GM08714 (cell line): Measurements from ENCODE around the gene NTMT1.
A peak's percentile ranks its signal among the peaks of the same experiment; 100 is the strongest.

Experiments used
- H3K4me3 ChIP-seq: fragments of 200-500 bp; sonication (Bioruptor generic); 2 replicates; pipeline ENCODE4 v1.5.1; 2014; ENCODE audit warnings: mild to moderate bottlenecking, low read length, inconsistent platforms
- ZNF274 ChIP-seq: IDR thresholded peaks from 2 replicates; pipeline ENCODE4 v1.6.1; 2012; ENCODE audit warnings: mild to moderate bottlenecking, low read depth, low read length

NTMT1 gene

DNA sequence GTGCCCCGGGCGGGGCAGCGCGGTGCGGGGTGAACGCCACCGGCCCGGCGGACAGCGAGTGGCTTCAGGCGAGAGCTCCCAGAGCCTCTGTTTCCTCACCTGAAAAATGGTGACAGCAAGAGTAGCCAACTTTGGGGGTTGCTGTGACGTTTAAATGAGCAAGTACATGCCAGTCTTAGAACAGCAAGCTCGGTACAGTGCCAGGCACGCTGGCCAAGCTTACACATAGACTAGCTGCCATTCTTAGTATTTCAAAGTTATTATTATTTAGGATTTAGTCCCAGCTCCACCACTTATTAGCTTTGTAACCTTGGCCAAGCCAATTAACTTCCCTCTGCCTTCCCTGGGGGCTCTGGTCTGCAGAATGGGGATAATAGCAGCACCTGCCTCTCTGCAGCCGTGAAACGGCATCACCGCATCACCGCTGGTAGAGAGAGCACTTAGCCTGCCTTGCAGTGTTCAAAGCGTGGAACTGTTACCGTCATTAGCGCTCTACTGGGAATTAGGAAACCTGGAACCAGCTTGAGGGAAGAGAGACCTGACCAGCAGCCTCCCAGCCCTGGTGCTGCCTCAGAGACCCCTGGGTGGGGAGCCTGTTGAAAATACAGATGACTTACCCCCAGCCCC is 5.2 kb upstream of the NTMT1 start, which contains the start of gene C9orf50:
TSS of gene C9orf50 (minus strand) at position 433 of the 627 bp plus-strand sequence. CDS start 527 bp downstream, outside the sequence.
- H3K4me3 ChIP-seq, result peak within 1 kb of the TSS; percentile 10; the same call in 1 of the 2 replicates

DNA sequence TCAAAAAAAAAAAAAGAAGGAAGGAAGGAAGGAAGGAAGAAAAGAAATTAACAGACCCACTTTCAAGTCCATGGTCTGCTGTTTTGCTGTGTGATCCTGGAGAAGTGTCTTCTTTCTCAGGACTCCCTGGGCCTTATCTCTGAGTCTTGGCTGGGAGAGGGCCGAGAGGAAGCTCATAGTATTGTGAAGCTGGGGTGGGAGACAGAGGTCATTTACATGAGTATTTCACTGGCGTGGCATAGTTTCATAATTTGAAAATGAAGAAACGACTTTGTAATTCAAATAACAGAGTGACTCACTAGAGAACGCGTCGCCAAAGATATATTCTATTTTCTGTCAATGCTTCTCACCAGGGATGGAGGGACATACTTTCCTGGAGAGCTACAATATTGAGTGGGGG is 2.6 kb upstream of the NTMT1 start:
- TF ChIP-seq ZNF274, result no peak
- no peak overlapping the region for H3K4me3 ChIP-seq

More for the DNA sequence above, 5.2 kb upstream of the NTMT1 start, which contains the start of gene C9orf50:
- no peak for TF ChIP-seq ZNF274

DNA sequence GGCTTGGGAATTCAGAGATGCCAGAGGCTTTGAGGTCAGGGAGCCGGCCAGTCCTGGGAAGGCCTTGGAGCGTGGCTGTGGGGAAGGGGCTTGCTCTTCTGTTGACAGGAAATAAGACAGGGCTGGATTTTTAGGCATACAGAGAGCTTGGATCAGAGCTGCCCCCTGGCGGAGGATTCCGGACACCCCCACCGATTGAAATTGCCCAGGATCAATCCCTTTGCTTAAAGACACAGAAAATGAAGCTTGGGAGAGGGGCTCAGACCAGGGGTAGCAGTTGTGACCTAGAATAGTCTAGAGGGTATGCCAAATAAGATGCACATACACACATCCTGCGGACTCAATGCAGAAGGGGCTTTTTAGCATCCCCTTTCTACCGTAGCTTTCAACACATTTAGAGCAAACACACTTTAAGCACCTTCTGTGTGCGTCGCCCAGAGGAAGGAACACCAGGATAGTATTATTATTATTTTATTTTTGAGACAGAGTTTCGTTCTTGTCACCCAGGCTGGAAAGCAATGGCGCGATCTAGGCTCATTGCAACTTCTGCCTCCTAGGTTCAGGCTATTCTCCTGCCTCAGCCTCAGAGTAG is 1.7 kb upstream of the NTMT1 start:
- no peak overlapping the region for H3K4me3 ChIP-seq
- TF ChIP-seq ZNF274, result no peak

DNA sequence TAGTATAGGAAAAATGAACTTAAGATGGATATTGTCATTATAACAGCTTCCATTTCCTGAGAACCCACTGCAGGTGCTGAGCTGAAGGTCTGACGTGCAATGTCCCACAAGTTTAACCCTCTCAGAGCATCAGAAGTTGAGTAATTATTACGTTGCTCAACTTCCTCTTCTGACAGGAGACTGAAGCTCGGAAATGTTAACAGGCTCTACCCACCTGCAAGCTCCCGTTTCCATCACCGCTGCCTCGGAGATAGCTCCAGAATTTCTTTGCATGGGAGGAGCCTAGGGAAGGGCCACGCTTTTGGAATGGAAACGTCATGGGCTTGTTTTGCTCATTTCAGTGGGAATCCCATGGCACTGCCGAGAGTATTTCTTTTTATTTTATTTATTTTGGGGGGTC is 1.0 kb upstream of the NTMT1 start:
- H3K4me3 ChIP-seq, result peak overlapping the region; percentile 69; the same call in 1 of the 2 replicates
- no peak for TF ChIP-seq ZNF274

DNA sequence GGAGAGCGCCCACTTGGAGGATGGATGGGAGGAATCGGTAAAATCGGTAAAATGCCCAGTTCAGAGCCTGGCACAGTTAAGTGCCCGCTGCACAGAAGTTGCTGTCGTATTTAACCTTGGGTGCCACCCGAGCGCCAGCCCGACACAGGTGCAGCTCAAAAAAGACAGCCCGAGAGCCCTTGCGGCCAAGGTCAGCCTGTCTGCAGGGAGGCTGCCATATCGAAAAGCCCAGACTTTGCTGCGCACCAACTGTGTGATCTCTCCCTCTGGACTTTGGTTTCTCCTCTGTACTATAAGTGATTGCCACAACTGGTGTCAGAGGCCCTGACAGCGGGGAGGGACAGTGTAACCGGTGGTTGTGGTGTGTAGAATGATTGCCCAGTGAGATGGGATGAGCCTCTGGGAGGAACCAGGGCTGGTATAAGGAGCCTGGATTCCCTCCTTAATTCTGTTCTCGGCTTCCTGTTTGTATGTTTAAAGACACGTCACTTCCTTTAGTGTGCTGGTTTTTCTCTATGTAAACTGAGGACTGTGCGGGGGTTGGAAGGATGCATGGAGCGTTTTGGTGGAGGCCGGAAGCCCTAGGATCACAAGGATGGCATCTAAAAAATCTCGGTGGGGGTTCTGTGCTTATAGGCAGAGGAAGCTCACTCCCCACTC is 792 bp downstream of the NTMT1 start:
- TF ChIP-seq ZNF274, result no peak
- peak overlapping the region; percentile 69 for H3K4me3 ChIP-seq

DNA sequence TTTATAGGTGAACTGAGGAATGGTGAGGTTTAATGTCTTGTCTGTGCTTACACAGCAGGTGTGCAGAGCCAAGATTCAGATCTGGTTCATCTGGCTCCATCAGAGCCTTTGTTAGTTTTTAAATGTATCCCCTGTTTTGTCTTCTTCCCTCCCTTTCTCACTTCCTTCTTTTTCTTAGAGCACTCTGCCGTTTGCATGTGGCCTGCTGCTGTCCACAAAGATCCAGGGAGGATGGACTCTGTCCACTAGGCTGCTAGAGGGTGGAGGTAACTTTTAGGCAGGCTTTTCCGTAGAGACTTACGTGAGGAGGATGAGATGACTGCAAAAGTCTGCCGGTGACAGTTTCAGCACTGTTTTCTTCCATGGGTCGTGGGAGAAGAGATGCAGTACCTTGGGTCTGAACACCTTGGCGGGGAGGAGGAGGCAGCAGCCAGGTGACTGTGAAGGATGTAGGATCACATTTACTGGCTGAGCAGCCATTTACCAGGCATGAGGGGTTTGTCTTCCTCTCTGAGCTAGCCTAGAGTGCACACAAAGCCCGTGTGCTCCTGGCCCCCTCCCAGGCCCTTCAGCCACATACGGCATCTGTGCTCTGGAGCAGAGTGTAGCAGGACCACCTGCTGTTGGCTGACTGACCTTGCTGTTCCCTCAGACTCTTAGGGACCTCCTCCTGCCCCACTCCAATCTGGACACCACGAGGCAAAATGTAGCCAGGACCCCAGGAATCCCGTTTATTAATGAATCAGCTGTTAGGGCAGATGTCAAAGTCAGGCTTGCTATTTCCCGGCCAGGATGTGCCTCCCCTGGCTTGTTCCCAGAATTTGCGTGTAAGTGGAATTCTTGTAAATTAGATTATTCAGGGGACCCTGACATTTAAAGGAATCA is 1.8 kb downstream of the NTMT1 start:
- peak overlapping the region; percentile 69 for H3K4me3 ChIP-seq
- TF ChIP-seq ZNF274, result no peak

DNA sequence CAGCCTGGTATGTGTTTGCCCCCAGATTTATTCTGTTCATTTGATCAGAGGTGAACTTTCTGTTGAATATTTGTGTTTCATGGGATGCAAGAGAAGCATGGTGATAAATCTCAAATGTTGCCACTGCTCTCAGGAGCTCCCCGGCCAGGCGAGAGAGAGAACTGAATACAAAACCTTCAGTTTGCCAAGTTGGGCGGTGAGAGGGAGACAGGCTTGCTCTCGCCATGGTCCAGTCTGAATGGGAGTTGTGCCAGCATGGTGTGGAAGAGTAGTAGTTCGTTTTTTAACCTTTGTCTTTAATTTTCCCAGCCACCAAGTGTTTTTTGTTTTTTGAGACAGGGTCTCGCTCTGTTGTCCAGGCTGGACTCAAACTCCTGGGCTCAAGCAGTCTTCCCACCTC is 2.7 kb downstream of the NTMT1 start:
- no peak overlapping the region for H3K4me3 ChIP-seq

DNA sequence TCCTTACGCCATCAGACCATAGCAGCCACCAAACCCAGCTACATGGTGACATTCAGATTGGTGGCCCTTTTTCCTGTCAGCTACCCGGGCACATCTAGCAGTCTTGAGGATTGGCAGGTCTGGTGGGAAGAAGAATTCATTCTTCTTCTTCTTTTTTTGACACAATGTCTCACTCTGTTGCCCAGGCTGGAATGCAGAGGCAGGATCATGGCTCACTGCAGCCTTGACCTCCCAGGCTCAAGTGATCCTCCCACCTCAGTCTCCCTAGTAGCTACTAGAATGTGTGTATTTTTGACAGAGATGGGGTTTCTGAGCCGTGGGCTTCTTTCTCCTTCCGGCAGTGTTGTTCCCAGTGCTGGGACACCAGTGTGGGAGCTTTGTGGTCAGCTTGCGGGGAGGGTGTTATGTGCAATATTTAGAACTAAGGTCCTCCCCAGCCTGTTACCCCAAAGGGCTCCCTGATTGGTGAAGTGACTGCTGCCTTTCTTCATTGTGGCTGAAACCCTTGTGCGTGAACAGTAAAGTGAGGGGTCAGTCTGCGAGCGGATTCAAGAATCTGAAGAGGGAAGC is 3.4 kb downstream of the NTMT1 start:
- H3K4me3 ChIP-seq, result no peak overlapping the region
- no peak for TF ChIP-seq ZNF274

More for the DNA sequence above, 2.7 kb downstream of the NTMT1 start:
- no peak for TF ChIP-seq ZNF274

DNA sequence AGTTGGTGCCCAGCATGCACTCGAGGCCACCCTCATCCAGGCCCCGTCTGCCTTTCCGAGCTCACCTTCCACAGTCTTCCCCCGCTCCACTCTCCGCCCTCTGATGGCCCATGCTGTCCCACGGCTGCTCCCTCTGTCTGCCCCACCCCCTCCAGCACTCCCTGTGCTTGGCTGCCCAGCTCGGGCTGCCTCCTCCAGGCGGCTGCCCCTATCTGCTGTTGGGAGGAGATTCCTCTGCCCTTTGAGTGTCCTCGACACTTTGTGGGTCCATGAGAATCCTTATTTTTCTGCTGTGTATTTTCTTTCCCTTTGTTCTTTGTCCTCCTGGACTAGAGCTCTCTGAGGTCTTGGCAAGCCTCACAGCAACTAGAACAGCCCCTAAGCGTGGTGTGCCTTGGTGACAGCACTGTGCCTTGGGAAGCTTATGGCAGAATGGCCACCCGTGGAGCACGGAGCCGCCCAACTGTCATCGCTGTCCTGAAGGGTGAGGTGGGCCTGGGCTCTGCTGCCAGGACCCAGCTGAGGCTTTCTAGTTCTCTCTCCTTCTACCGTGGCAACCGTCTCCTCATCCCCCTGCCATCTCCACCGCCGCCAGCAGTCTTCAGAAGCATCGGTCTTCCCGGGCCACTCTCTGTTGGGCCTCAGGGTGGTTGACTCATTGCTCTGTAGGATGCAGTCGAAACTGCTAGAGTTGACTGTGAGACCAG is 5.2 kb downstream of the NTMT1 start:
- no peak overlapping the region for H3K4me3 ChIP-seq
- TF ChIP-seq ZNF274, result no peak

DNA sequence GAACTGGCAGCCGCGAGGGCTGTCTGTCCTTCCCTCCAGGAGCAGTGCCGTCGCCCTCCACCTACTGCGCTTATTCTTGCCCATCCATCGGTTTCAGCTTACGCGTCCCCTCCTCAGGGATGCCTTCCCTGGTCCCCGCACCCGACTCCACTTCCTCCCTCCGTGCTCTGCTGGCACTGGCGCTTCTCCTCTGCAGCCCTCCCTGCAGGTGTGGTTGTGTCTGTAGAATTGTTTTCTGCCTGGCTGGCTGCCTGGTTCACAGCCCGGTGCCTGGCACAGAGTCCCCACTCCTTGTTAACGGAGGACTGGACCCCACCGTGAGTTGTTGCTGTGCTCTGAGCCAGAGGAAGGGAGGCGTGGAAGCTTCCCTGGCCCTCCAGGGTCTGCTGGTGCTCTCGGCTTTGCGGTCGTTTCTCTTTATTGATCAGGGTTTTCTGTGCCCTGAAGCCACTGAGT is 5.7 kb downstream of the NTMT1 start:
- TF ChIP-seq ZNF274, result no peak
- H3K4me3 ChIP-seq, result no peak overlapping the region

DNA sequence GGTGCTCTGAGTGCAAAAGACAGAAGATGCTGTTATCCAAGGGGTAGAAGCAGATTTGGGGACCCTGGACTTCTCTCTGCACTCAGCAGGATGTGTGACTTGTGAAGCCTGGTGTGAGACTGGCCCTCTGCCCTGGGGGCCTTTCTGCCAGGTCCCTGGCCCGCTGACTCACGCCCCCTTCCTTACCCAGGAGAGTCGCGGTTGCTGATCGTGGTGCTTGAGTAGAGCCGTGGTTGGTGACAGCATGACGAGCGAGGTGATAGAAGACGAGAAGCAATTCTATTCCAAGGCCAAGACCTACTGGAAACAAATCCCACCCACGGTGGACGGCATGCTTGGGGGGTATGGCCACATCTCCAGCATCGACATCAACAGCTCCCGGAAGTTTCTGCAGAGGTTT is 6.5 kb downstream of the NTMT1 start:
- no peak overlapping the region for H3K4me3 ChIP-seq
- no peak for TF ChIP-seq ZNF274

DNA sequence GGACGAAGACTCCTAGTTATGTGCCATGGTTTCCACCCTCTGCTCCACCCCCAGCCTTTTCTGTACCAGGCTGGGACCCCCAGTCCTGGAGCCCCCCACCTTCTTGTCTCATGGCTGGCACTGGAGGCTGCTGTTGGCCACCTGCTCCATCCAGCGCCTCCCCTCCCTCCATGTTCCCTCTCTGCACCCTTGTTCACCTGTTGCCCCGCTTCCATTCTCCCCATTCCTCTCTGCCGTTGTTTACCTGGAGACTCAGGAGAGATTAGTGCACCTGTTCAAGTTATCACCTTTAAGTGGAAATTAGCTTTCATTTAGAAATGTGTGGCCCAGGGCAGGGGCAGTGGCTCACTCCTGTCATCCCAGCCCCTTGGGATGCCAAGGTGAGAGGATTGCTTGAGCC is 7.2 kb downstream of the NTMT1 start:
- no peak for TF ChIP-seq ZNF274
- no peak overlapping the region for H3K4me3 ChIP-seq

DNA sequence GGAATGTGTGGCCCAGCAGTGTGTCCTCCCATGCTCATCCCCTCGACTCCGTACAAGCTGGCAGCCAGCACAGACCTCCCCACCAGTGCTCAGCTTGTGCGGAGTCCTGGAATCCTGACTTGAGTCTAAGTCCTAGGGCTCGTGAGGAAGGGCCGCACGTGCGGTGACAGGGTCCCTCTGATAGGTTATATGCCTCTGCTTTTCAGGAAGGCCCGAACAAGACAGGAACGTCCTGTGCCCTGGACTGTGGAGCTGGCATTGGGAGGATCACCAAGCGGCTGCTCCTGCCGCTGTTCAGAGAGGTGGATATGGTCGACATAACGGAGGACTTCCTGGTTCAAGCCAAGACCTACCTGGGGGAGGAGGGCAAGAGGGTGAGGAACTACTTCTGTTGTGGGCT is 7.9 kb downstream of the NTMT1 start:
- H3K4me3 ChIP-seq, result no peak overlapping the region
- no peak for TF ChIP-seq ZNF274
